GM12891 (cell line): ENCODE results near the gene FBXL7.

Experiments used
- PAX5 ChIP-seq: IDR thresholded peaks from 2 replicates; pipeline ENCODE4 v1.6.1; 2011; ENCODE audit warnings: low read length, moderate library complexity, mild to moderate bottlenecking; ENCODE audit not compliant: insufficient read depth, severe bottlenecking
- POLR2A ChIP-seq: IDR thresholded peaks from 2 replicates; pipeline ENCODE4 v1.6.1; 2011; ENCODE audit warnings: low read depth, low read length, control low read depth
- POLR2AphosphoS5 ChIP-seq: IDR thresholded peaks from 2 replicates; pipeline ENCODE4 v1.6.1; 2011; ENCODE audit warnings: low read depth, low read length, control low read depth
- SPI1 ChIP-seq: IDR thresholded peaks from 2 replicates; pipeline ENCODE4 v1.6.1; 2011; ENCODE audit warnings: low read depth, low read length, control low read depth
- TAF1 ChIP-seq: IDR thresholded peaks from 2 replicates; pipeline ENCODE4 v1.6.1; 2011; ENCODE audit warnings: low read depth, low read length, control low read depth

DNA sequence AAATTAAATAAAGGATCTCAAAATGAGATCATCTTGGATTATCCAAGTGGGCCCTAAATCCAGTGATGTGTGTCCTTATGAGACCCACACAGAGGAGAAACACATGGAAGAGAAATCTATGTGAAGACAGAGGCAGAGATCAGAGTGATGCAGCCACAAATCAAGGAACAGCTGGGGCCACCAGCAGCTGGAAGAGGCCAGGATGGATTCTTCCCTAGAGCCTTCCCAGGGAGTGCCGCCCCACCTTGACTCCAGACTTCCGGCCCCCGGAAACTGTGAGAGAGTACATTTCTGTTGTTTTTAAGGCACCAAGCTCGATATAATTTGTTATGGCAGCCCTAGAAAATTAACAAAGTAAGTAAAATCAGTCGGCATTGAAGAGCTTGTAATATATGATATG is 286.9 kb downstream of the FBXL7 start:
- no peak for TF ChIP-seq POLR2A
- TF ChIP-seq POLR2AphosphoS5: no peak
- no peak for TF ChIP-seq PAX5
- TF ChIP-seq SPI1: no peak
- no peak for TF ChIP-seq TAF1
